ENCODE results near the gene JAKMIP2. TPM values are rescaled to one million over a fixed set of nuclear protein-coding genes. Genes with fewer than 3 reads are reported as not detected.

The JAKMIP2 gene
- total and polyA plus RNA-seq, 2 donors from 2014 or later, result 0.38 to 0.71 TPM

GRCh38 chr5:147668385-147668784 is 114.1 kb downstream of the JAKMIP2 start:
- Histone ChIP-seq H3K9me3 (ENCODE audit: control insufficient read depth in 2 of 3, insufficient read depth in 1 of 3, low read length in 3 of 3) (no peaks in the 10 kb centered on the region), H3K9ac (ENCODE audit: low read length in 3 of 3) (no peak overlapping the region), H3K27me3 (ENCODE audit: control insufficient read depth, insufficient read depth, low read length) (no peaks in the 10 kb centered on the region), H3K4me3 (ENCODE audit: low read length in 3 of 3) (no peak overlapping the region), H3K36me3 (ENCODE audit: control insufficient read depth in 2 of 3, insufficient read depth in 3 of 3, low read length in 3 of 3) (no peaks in the 10 kb centered on the region), H3K27ac (ENCODE audit: low read depth in 2 of 2, low read length in 2 of 2) (no peak overlapping the region), H3K4me1 (ENCODE audit: control insufficient read depth in 2 of 3, insufficient read depth in 2 of 3, low read depth in 1 of 3, low read length in 3 of 3) (no peaks in the 10 kb centered on the region)
- DNase-seq (no peak), FAIRE-seq (no peak)
- no peak for TF ChIP-seq CTCF (IDR thresholded peaks at IDR 0.05; ENCODE audit: borderline replicate concordance, extremely low read depth, insufficient read depth)
- intact Hi-C loops (cut with DNase I), result no loop called here

DNA sequence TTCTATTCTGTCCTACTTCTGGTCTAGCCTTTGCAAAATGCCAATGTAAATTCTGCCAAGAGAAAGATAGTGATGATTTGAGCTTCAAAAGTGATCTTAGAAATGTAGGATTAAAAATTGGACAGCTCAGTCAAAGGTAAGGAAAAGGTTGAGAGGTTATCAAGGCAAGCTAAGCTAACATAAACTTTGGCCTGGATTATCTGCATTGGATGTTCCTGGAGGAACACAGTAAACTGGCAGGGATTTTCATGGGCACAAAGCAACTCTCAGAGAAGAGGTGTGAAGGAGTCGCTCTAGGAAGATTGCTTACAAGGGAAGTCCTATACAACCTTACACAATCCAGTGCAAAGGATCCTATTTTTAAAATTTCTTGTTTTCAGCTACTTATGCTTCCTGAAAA is 115.2 kb downstream of the JAKMIP2 start:
- FAIRE-seq (no peak), DNase-seq (no peak)
- no peak for TF ChIP-seq CTCF (IDR thresholded peaks at IDR 0.05; ENCODE audit: borderline replicate concordance, extremely low read depth, insufficient read depth)

DNA sequence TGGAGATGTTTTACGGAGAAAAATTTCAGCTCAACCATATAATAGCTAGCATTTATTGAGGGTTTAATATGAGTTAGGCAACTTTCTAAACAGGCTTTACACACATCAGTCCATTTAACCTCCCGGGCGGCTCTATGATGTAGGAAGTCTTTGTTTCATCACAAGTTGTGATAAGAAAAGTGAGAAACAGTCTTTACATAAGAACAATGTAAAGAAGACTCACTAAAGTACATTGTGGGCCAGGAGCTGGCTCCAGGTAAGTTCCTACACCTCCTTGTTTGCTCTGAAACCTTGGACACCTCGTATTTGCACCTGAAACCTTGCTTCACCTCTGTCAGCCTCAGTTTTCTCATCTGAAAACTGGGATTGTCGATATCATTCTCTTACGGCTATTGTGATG is 116.1 kb downstream of the JAKMIP2 start:
- FAIRE-seq, result no peak
- no peak for DNase-seq

More for the DNA sequence above, 115.2 kb downstream of the JAKMIP2 start:
- Histone ChIP-seq H3K36me3 (ENCODE audit: control insufficient read depth in 2 of 3, insufficient read depth in 3 of 3, low read length in 3 of 3) (no peaks in the 10 kb centered on the region), H3K9ac (ENCODE audit: low read length in 3 of 3) (no peak overlapping the region), H3K27ac (ENCODE audit: low read depth in 2 of 2, low read length in 2 of 2) (no peak overlapping the region), H3K9me3 (ENCODE audit: control insufficient read depth in 2 of 3, insufficient read depth in 1 of 3, low read length in 3 of 3) (no peaks in the 10 kb centered on the region), H3K4me3 (ENCODE audit: low read length in 3 of 3) (no peak overlapping the region), H3K4me1 (ENCODE audit: control insufficient read depth in 2 of 3, insufficient read depth in 2 of 3, low read depth in 1 of 3, low read length in 3 of 3) (no peaks in the 10 kb centered on the region), H3K27me3 (ENCODE audit: control insufficient read depth, insufficient read depth, low read length) (no peaks in the 10 kb centered on the region)
- intact Hi-C loops (cut with DNase I), result no loop called here

More for the DNA sequence above, 116.1 kb downstream of the JAKMIP2 start:
- H3K36me3 ChIP-seq (ENCODE audit: control insufficient read depth in 2 of 3, insufficient read depth in 3 of 3, low read length in 3 of 3), result no peaks in the 10 kb centered on the region
- no peak overlapping the region for H3K27ac ChIP-seq (ENCODE audit: low read depth in 2 of 2, low read length in 2 of 2)
- H3K9me3 ChIP-seq (ENCODE audit: control insufficient read depth in 2 of 3, insufficient read depth in 1 of 3, low read length in 3 of 3), result no peaks in the 10 kb centered on the region
- no peak overlapping the region for H3K9ac ChIP-seq (ENCODE audit: low read length in 3 of 3)
- TF ChIP-seq CTCF (IDR thresholded peaks at IDR 0.05; ENCODE audit: borderline replicate concordance, extremely low read depth, insufficient read depth), result no peak
- H3K27me3 ChIP-seq (ENCODE audit: control insufficient read depth, insufficient read depth, low read length), result no peaks in the 10 kb centered on the region
- no peak overlapping the region for H3K4me3 ChIP-seq (ENCODE audit: low read length in 3 of 3)
- intact Hi-C loops (cut with DNase I), result no loop called here
- H3K4me1 ChIP-seq (ENCODE audit: control insufficient read depth in 2 of 3, insufficient read depth in 2 of 3, low read depth in 1 of 3, low read length in 3 of 3), result no peaks in the 10 kb centered on the region

Data from kidney (tissue), 14 donors.